HG02885 (cell line): ENCODE results near the gene TMEM121B.
"Not testable (repeated sequence)": the region's sequence is repeated elsewhere in the genome, so short reads cannot be mapped to it uniquely, and the experiment has no call there.

Source experiments
- ATAC-seq: cut with Tn5 transposase; IDR thresholded peaks from one replicate; pipeline ENCODE4 v1.9.1; 2021; ENCODE audit warnings: mild to moderate bottlenecking; ENCODE audit not compliant: unreplicated experiment, poor library complexity

TMEM121B gene

DNA sequence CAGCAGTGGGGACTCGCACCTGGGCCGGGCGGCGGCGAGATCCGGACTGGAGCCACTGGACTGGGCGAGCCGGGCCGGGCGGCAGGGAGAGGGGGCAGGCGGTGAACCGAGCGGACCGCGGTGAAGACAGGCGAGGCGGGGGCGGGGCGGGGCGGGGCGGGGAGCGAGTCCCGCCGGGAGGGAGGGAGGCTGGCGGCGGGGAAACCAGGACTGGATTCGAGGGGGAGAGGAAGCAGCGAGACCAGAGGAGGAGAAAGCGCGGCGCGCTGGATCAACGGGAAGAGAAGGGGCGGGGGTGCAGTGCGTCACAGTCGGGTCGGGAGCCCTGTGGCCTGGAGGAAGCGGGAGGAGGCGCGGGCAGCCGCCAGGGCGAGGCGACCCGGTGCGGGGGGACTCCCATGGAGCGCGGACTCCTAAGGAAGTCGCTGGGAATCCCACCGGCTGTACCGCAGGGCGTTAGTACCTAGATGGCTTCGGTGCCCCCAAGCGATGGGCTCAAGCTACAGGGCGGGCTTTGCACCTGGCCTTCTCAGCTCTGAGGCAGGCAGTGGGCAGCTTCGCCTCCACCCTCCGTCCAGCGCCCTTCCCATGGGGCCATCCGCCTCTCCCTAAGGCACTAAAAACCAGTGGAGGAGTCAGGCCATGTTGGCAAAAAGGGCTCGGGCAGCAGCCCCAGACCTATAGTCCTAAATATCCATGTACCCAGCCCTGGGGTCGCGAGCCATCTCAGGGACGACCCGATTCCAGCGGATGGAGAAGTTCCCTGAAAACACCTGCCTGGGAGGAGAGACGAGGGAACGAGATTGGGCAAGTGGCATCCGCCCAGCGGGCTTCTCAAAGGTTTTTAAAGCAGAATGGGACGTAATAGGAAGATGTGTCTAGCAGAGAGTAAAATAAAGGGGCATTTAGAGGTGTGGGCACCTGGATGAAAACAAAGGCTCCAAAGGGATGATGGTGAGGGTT is at the start of gene TMEM121B:
TMEM121B (minus strand) TSS at position 128 of the 963 bp plus-strand sequence. CDS start 233 bp downstream, outside the sequence.
- peak; percentile 31 for ATAC-seq

- no peak for ATAC-seq
Observed at GRCh38 chr22:17167486-17167885, 46.3 kb upstream of the TMEM121B start.

GRCh38 chr22:17164392-17165024 is 43.3 kb upstream of the TMEM121B start:
- ATAC-seq = no peak

GRCh38 chr22:17162731-17163130 is 41.6 kb upstream of the TMEM121B start:
- ATAC-seq = no peak

DNA sequence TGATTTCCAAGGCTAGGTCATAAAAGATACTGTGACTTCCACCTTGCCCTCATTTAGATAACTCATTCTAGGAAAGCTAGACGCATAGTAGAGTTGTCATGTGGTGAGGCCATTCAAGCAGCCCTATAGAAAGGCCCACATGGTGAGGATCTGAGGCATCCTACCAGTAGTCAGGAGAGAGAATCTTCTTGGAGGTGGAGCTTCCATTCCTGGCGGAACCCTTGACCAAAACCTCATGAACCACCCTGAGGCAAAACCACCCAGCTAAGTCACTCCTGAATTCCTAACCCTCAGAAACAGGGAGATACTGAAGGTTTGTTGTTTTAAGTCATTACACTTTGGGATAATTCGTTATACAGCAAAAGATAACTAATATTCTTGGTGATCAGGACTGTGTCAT is 40.8 kb upstream of the TMEM121B start:
- no peak for ATAC-seq

- ATAC-seq = peak; percentile 44
Observed at GRCh38 chr22:17159504-17159951, 38.4 kb upstream of the TMEM121B start.

DNA sequence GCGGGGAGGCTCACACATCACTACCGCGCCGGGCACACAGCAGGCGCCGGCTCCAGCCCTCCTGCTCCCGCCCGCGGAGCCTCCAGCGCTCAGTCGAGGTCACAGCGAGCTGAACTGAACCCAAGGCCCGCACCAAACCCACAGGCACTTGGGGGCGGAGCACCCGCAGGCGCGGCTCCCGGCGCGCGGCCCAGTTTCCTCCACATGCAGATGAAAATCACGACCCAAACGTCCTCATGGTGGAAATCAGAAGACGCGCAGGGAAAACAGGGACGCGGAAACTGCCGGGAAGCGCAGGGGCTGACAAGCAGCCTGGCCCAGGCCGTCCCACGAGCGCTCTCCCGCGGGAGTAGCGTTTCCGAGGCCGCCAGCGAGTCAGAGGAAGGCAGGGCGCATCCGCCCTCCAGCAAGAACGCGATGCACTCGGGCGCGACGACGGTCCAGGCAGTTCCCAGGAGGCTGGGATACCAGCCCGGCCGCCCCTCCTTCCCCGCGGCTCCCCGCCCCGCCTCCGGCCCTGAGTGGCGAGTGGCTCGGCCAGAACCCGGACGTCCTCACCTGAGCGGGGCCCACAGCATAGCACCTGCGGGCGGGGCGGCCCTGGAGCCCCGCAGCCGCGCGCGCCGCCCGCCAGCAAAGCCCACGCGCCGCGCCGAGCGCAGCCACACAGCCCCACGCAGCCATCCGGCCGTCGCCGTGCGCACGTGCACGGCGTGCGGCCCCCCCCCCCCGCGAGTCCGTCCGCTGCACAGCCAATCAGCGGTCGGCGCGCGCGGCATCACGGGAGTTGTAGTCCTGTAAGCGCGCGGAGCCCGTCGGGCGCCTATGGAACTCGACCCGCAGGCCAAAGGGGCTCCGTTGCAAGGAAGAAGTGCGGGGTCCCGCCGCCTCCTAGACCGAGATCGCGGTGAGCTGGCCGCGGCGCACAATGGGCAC is 37.7 kb upstream of the TMEM121B start, which contains the start of gene HDHD5:
HDHD5 (minus strand) TSS at position 710 of the 936 bp plus-strand sequence; CDS start at position 684, 26 bp downstream.
- ATAC-seq = peak; percentile 75

DNA sequence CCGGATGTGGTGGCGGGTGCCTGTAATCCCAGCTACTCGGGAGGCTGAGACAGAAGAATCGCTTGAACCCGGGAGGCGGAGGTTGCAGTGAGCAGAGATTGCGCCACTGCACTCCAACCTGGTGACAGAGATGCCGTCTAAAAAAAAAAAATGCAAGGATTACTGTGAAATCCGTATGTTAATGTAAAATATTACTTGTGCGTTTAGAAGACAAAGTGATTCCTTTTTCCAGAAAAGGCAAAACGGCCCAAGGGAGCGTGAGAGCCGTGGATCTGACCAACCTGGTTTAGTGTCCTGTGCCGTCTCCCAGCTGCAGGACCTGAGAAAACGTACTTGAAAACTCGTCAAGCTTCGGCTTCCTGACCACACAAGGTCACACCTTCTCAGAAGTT is 37.0 kb upstream of the TMEM121B start:
- no peak for ATAC-seq

GRCh38 chr22:17157714-17158113 is 36.6 kb upstream of the TMEM121B start:
- ATAC-seq = no peak

DNA sequence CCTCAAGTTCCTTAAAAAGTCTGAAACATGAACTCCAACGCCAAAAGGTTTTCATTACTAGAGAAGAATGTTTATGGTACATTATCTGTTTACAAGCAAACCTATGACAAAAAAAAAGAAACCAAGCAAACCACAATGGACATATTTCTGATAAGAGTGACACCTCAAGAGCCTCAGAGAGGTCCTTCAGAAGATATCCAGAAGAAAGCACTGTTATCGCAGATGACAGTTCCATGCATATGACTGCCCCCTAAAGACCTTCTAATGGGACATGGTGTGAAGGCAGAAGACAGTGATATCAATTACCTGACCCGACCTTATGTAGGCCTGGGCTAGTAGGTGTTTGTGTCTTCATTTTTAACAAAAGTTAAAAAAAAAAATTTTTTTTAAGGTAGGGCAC is 34.8 kb upstream of the TMEM121B start:
- ATAC-seq = no peak

DNA sequence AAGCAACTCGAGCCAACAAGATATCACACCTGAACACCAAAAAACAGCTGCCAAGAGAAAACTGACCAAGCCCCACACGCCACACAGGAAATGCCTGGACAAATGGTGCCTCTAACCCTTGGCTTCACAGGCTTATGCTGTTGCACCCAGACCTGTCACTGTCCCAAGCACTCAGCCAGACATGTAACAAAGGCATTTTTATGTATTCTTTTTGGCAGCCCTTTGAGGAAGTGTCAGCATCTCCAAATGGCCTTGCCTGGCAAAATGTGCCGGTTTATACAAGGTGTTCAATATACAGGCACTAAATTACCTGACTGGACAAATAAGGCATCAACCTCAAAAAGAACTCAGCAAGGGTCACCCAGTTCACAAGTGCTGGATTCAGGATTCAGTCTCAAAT is 31.8 kb upstream of the TMEM121B start:
- ATAC-seq = no peak

DNA sequence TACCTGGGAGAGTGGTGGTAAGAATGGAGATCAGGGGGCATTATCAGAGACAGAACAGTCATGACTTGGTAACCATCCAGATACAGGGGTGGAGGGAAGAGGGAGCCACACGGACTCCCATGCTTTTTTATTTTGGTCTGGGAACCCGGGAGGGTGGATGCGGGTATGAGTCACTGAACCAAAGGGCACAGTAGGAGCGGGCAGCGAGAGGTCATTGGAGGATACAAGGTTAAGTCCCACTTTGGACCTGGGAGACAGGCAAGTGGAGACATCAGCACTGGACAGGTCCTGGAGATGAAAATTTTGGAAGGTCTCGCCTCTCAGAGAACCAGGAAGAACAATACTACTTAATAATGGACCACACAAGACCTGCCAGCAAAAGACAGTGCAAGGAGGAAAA is 31.2 kb upstream of the TMEM121B start:
- no peak for ATAC-seq

- ATAC-seq = no peak
Observed at GRCh38 chr22:17149076-17149815, 28.1 kb upstream of the TMEM121B start.

DNA sequence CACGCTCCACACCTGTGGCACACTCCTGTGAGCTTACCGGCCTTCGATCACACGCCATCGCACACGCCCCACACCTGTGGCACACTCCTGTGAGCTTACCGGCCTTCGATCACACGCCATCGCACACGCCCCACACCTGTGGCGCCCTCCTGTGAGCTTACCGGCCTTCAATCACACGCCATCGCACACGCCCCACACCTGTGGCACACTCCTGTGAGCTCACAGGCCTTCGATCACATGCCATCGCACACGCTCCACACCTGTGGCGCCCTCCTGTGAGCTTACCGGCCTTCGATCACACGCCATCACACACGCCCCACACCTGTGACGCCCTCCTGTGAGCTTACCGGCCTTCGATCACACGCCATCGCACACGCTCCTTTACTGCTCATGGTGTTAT is 26.3 kb upstream of the TMEM121B start:
- ATAC-seq = not testable (repeated sequence)

- no peak for ATAC-seq
Observed at GRCh38 chr22:17145021-17145680, 24.0 kb upstream of the TMEM121B start.

GRCh38 chr22:17143826-17144225 is 22.7 kb upstream of the TMEM121B start:
- no peak for ATAC-seq

GRCh38 chr22:17143101-17143500 is 21.9 kb upstream of the TMEM121B start:
- no peak for ATAC-seq

- no peak for ATAC-seq
Observed at GRCh38 chr22:17140826-17141766, 19.9 kb upstream of the TMEM121B start.
